Superior temporal gyrus (tissue), 1 donor: ENCODE measurements around the gene OR5K1.

ENCODE experiments used
- DNase-seq: peaks from one replicate; pipeline ENCODE4 v3.0.0-alpha.2; 2016; ENCODE audit errors: extremely low spot score

The OR5K1 gene

GRCh38 chr3:98514948-98515347, 51.9 kb downstream of the OR5K1 start:
- DNase-seq: peak; percentile 38

GRCh38 chr3:98518816-98519215, 55.8 kb downstream of the OR5K1 start:
- peak; percentile 96 for DNase-seq

GRCh38 chr3:98519351-98519750, 56.4 kb downstream of the OR5K1 start:
- no peak for DNase-seq

- DNase-seq: peak; percentile 72
Measured at GRCh38 chr3:98521897-98522543, 59.0 kb downstream of the OR5K1 start.
